ENCODE results near the gene EXOC2. TPM values are rescaled to one million over a fixed set of nuclear protein-coding genes. Genes with fewer than 3 reads are reported as not detected.

The EXOC2 gene
- total RNA-seq, 1 donor from 2014 or later: 22.9 TPM

DNA sequence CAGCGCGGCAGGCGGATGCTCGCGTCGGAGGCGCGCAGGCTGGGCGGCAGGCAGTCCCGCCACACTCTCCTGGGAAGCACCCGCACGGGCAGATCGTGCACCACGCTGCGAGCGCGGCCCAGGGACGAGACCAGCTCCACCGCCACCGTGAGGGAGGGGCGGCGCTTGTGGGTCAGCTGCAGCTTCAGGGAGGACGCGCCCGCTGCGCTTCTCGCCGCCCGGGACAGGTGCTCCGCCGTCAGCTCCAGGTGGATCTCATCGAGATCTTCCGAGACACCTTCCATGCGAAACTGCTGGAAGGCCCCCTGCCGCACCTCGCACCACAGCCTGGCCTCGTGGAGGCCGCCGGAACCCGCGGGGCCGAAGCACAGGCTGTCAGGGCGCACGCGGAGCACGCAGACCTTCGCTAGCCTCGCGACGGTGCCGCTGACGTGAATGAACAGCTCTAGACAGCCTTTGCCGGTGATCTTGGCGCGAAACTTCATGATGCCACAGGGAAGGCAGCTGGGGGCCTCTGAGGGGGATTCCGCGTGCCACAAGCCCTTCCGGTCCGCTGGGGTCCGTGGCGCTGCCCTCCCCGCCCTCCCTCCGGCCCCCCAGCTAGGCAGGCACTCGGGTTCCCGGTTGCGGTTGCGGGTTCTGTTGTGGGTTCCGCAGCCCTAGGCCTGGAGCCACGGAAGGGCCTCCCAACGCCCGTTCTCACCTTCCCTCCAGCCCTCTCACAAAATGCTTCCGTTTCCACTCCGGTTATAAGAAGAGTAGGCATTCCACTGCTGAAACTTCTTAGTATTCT is 36.3 kb downstream of the EXOC2 start, which contains the start of gene HUS1B:
TSS of gene HUS1B (minus strand) at position 641 of the 793 bp plus-strand sequence. CDS start at position 485, 156 bp downstream.
- H3K36me3 Mint-ChIP-seq: peaks cover 18% of the 10 kb centered on the region
- TF ChIP-seq, protein P1, sequence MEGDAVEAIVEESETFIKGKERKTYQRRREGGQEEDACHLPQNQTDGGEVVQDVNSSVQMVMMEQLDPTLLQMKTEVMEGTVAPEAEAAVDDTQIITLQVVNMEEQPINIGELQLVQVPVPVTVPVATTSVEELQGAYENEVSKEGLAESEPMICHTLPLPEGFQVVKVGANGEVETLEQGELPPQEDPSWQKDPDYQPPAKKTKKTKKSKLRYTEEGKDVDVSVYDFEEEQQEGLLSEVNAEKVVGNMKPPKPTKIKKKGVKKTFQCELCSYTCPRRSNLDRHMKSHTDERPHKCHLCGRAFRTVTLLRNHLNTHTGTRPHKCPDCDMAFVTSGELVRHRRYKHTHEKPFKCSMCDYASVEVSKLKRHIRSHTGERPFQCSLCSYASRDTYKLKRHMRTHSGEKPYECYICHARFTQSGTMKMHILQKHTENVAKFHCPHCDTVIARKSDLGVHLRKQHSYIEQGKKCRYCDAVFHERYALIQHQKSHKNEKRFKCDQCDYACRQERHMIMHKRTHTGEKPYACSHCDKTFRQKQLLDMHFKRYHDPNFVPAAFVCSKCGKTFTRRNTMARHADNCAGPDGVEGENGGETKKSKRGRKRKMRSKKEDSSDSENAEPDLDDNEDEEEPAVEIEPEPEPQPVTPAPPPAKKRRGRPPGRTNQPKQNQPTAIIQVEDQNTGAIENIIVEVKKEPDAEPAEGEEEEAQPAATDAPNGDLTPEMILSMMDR (conservative IDR thresholded peaks at IDR 0.05): no peak
- H3K9me3 Mint-ChIP-seq: no peaks in the 10 kb centered on the region
- no peaks in the 10 kb centered on the region for H3K27me3 Mint-ChIP-seq
- H3K4me3 Mint-ChIP-seq: no peak within 1 kb of the TSS
- peak; percentile 66 for DNase-seq (ENCODE audit: extremely low spot score, unreplicated experiment)
- H3K4me1 Mint-ChIP-seq (ENCODE audit: unreplicated experiment): peaks cover 13% of the 10 kb centered on the region
- H3K27ac Mint-ChIP-seq: no peak within 1 kb of the TSS

DNA sequence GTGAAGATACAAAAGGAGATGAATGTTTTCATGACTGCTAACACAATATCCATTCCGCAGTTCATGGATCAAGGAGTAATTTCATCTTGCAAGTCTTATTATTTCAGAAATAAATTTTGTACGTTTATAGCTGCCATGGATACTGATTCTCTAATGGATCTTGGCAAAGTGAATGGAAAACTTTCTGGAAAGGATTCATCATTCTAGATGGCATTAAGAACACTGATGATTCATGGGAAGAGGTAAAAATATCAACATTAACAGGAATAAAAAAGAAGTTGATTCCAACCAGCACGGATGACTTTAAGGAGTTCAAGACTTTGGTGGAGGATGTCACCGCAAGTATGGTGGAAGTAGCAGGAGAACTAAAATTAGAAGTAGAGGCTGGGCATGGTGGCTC is 38.8 kb downstream of the EXOC2 start:
- Mint-ChIP-seq H3K27ac (no peak overlapping the region), H3K27me3 (no peaks in the 10 kb centered on the region), H3K36me3 (peaks cover 18% of the 10 kb centered on the region), H3K4me3 (no peak overlapping the region), H3K4me1 (ENCODE audit: unreplicated experiment) (peaks cover 3% of the 10 kb centered on the region), H3K9me3 (no peaks in the 10 kb centered on the region)
- no peak for DNase-seq (ENCODE audit: extremely low spot score, unreplicated experiment)
- TF ChIP-seq, protein P1 (conservative IDR thresholded peaks at IDR 0.05): no peak

DNA sequence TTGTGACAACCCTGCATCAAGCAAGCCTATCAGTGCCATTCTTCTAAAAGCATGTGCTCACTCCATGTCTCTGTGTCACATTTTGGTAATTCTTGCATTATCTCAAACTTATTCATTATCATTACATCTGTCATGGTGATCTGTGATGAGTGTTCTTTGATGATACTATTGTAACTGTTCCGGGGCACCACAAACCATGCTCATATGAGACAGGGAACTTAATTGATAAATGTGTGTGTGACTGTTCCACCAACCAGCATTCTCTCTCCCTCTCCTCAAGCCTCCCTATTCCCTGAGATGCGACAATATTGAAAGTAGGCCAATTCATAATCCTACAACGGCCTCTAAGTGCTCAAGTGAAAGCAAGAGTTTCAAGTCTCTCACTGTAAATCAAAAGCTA is 40.1 kb downstream of the EXOC2 start:
- Mint-ChIP-seq H3K27ac (no peak overlapping the region), H3K9me3 (no peaks in the 10 kb centered on the region), H3K27me3 (no peaks in the 10 kb centered on the region), H3K4me3 (no peak overlapping the region), H3K36me3 (peaks cover 14% of the 10 kb centered on the region), H3K4me1 (ENCODE audit: unreplicated experiment) (no peaks in the 10 kb centered on the region)
- no peak for DNase-seq (ENCODE audit: extremely low spot score, unreplicated experiment)
- TF ChIP-seq, protein P1 (conservative IDR thresholded peaks at IDR 0.05): no peak

DNA sequence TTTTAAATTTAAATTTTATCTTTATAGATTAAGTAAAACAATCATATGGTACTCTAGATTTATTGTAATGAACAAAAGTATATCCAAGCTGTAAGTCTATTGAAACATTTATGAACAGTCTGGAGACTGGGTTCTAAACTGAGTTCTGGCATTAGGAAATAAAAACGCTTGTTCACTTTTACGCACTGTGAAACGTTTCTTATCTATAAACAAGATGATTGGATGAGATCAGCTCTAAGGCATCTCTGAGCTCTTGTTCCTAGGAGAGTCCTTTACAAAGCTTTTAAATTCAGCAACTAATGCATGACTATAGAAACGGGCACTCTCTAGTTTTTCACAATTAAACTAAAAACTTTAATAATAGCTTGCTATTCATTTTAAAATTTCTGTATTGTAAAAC is 42.8 kb downstream of the EXOC2 start:
- no peak for DNase-seq (ENCODE audit: extremely low spot score, unreplicated experiment)
- Mint-ChIP-seq H3K4me3 (no peak overlapping the region), H3K36me3 (peaks cover 4% of the 10 kb centered on the region), H3K4me1 (ENCODE audit: unreplicated experiment) (peaks cover 6% of the 10 kb centered on the region), H3K9me3 (no peaks in the 10 kb centered on the region), H3K27ac (no peak overlapping the region), H3K27me3 (no peaks in the 10 kb centered on the region)
- TF ChIP-seq, protein P1 (conservative IDR thresholded peaks at IDR 0.05): no peak

DNA sequence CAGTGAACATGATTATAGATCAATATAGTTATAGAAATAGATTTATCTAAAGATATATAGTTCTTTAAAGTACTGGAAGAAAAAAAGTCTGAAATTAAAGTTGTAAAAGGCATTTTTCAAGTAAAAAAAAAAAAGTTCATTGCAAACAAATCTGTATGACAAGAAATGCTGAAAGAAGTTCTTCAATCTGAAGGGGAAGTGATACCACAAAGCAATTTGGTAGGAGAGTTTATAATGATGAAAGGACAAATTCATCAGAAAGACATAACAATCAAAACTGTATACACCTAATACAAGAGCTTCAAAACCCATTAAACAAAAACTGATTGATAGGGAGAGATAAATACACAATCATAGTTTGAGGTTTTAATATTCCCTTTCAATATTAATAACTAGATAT is 50.1 kb downstream of the EXOC2 start:
- TF ChIP-seq, protein P1 (conservative IDR thresholded peaks at IDR 0.05): no peak
- no peak overlapping the region for H3K4me3 Mint-ChIP-seq
- peaks cover 13% of the 10 kb centered on the region for H3K36me3 Mint-ChIP-seq
- no peak overlapping the region for H3K27ac Mint-ChIP-seq
- no peak for DNase-seq (ENCODE audit: extremely low spot score, unreplicated experiment)
- no peaks in the 10 kb centered on the region for H3K9me3 Mint-ChIP-seq
- no peaks in the 10 kb centered on the region for H3K27me3 Mint-ChIP-seq
- H3K4me1 Mint-ChIP-seq (ENCODE audit: unreplicated experiment): peaks cover 6% of the 10 kb centered on the region
